Measurements from ENCODE around the gene BST1.

DNA sequence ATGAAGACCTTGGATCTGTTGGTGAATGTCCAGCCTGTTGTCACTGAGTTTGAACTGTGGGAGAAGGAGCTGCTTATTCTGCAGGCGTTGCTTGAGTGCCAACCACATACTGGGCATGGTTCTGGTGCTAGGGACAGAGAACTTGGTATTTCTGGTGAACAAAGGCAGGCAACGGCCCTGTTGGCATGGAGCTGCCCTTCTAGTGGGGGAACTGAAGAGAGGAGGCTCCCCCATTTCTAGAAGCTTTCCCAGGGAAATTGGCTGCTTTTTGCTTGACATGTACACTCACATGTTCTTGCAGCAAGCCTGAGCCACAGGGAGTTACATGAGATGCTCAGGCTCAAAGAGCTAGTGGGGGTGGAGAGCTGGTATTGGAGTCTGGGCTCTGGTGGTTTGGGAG lies 66.3 kb downstream of the BST1 start:
- TF ChIP-seq, protein P1, sequence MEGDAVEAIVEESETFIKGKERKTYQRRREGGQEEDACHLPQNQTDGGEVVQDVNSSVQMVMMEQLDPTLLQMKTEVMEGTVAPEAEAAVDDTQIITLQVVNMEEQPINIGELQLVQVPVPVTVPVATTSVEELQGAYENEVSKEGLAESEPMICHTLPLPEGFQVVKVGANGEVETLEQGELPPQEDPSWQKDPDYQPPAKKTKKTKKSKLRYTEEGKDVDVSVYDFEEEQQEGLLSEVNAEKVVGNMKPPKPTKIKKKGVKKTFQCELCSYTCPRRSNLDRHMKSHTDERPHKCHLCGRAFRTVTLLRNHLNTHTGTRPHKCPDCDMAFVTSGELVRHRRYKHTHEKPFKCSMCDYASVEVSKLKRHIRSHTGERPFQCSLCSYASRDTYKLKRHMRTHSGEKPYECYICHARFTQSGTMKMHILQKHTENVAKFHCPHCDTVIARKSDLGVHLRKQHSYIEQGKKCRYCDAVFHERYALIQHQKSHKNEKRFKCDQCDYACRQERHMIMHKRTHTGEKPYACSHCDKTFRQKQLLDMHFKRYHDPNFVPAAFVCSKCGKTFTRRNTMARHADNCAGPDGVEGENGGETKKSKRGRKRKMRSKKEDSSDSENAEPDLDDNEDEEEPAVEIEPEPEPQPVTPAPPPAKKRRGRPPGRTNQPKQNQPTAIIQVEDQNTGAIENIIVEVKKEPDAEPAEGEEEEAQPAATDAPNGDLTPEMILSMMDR (IDR thresholded peaks at IDR 0.05): no peak
- no peak for TF ChIP-seq POLR2A (IDR thresholded peaks at IDR 0.05)

Data from adrenal gland (tissue), 5 donors.